ENCODE results near the gene TNFRSF6B.

- TF ChIP-seq CTCF (IDR thresholded peaks at IDR 0.05) (no peak), POLR2A (IDR thresholded peaks at IDR 0.05) (no peak)
These were observed 7.1 kb downstream of the TNFRSF6B start for GRCh38 chr20:63703471-63703975.
